ENCODE results near the gene CYFIP1. TPM values are rescaled to one million over a fixed set of nuclear protein-coding genes. Genes with fewer than 3 reads are reported as not detected.

Gene CYFIP1
- total and polyA plus RNA-seq, 10 of the 15 experiments (the other 5 are each of a cell fraction or from before 2014, with no cell fraction given), result 3.5 to 46.2 (median 28.3) TPM

DNA sequence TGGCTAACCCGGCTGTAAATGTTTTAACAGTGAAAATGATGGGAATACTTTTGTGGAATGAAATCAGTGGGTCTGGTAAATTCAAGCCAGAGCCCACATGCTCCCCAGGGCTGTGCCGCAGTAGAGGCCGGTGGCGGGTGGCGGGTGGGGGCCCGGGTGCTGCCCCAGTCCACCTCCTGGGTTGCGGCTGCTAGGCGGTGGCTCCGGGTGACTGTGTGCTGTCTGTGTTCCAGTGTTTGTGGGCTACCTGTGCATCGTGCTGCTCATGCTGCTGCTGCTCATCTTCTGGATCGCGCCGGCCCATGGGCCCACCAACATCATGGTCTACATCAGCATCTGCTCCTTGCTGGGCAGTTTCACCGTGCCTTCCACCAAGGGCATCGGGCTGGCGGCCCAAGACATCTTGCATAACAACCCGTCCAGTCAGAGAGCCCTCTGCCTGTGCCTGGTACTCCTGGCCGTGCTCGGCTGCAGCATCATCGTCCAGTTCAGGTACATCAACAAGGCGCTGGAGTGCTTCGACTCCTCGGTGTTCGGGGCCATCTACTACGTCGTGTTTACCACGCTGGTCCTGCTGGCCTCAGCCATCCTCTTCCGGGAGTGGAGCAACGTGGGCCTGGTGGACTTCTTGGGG, 156.6 kb downstream of the CYFIP1 start (continued):
- TF ChIP-seq, protein P1, sequence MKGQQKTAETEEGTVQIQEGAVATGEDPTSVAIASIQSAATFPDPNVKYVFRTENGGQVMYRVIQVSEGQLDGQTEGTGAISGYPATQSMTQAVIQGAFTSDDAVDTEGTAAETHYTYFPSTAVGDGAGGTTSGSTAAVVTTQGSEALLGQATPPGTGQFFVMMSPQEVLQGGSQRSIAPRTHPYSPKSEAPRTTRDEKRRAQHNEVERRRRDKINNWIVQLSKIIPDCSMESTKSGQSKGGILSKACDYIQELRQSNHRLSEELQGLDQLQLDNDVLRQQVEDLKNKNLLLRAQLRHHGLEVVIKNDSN (IDR thresholded peaks at IDR 0.05; ENCODE audit: borderline replicate concordance, extremely low read length, insufficient read depth, low read depth, low read length), result no peak
- TF ChIP-seq HDAC2 (IDR thresholded peaks at IDR 0.05), result no peak
- TF ChIP-seq, protein P2, sequence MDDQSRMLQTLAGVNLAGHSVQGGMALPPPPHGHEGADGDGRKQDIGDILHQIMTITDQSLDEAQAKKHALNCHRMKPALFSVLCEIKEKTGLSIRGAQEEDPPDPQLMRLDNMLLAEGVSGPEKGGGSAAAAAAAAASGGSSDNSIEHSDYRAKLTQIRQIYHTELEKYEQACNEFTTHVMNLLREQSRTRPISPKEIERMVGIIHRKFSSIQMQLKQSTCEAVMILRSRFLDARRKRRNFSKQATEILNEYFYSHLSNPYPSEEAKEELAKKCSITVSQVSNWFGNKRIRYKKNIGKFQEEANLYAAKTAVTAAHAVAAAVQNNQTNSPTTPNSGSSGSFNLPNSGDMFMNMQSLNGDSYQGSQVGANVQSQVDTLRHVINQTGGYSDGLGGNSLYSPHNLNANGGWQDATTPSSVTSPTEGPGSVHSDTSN (IDR thresholded peaks at IDR 0.05; ENCODE audit: insufficient replicate concordance, low read depth, low read length), result no peak
- TF ChIP-seq, protein P3, sequence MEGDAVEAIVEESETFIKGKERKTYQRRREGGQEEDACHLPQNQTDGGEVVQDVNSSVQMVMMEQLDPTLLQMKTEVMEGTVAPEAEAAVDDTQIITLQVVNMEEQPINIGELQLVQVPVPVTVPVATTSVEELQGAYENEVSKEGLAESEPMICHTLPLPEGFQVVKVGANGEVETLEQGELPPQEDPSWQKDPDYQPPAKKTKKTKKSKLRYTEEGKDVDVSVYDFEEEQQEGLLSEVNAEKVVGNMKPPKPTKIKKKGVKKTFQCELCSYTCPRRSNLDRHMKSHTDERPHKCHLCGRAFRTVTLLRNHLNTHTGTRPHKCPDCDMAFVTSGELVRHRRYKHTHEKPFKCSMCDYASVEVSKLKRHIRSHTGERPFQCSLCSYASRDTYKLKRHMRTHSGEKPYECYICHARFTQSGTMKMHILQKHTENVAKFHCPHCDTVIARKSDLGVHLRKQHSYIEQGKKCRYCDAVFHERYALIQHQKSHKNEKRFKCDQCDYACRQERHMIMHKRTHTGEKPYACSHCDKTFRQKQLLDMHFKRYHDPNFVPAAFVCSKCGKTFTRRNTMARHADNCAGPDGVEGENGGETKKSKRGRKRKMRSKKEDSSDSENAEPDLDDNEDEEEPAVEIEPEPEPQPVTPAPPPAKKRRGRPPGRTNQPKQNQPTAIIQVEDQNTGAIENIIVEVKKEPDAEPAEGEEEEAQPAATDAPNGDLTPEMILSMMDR (IDR thresholded peaks at IDR 0.05 in 2 of 3, conservative IDR thresholded peaks at IDR 0.05 in 1 of 3; ENCODE audit: control insufficient read depth in 2 of 3, extremely low read depth in 1 of 3, insufficient read depth in 1 of 3, low read depth in 3 of 3, low read length in 3 of 3), result no peak
- TF ChIP-seq NR2C1 (IDR thresholded peaks at IDR 0.05), result no peak
- no peak for TF ChIP-seq PML (IDR thresholded peaks at IDR 0.05; ENCODE audit: low read length)

DNA sequence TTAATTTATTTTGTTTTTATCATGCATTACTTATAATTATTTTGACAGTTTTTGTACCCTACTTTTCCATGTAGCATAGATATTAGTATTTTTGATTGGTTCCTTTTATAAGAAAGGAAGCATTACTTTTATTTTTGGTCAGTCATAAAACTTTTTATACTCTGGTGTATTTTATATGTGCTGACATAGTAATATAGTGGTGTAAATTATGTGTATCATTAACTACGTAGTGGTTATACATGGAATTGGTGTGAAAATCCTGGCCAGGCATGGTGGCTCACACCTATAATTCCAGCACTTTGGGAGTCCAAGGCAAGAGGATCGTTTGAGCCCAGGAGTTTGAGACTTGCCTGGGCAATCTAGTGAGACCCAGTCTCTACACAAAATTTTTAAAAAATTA, 160.5 kb downstream of the CYFIP1 start:
- in situ Hi-C loops (cut with MboI) (no loop called here), intact Hi-C loops (cut with micrococcal nuclease; ENCODE audit: unreplicated experiment) (no loop called here)
- H3K79me2 ChIP-seq (ENCODE audit: control insufficient read depth, insufficient read depth, low read length), result no peaks in the 10 kb centered on the region
- no peak for ATAC-seq
- no peaks in the 10 kb centered on the region for H3K4me1 ChIP-seq (ENCODE audit: control insufficient read depth, insufficient read depth, low read length)
- H3K27me3 ChIP-seq (replicated peaks in 1 of 2; ENCODE audit: control insufficient read depth in 2 of 2, insufficient read depth in 2 of 2, low read length in 1 of 2), result no peaks in the 10 kb centered on the region
- RAD21 ChIA-PET (ENCODE audit: unreplicated experiment), result interaction anchor here (1.4 kb wide), 1 partner anchor 21 kb away, joined by 4 read pairs; no protein-coding TSS in a partner anchor
- H3K4me3 ChIP-seq, result no peak overlapping the region
- POLR2A ChIA-PET, result interaction anchor here (0.5 kb wide), 1 partner anchor 86 kb away, joined by 4 read pairs; no protein-coding TSS in a partner anchor
- FAIRE-seq, result no peak
- WGBS (ENCODE audit: insufficient coverage, insufficient replicate concordance, low lambda C conversion rate, missing lambda C conversion rate), result 68% methylated on average over 2 of the region's 2 CpGs
- H3K9ac ChIP-seq (ENCODE audit: control insufficient read depth, insufficient read depth, low read length), result no peak overlapping the region
- H3K27ac ChIP-seq (ENCODE audit: control insufficient read depth, insufficient read depth), result no peak overlapping the region
- no peaks in the 10 kb centered on the region for H4K20me1 ChIP-seq (ENCODE audit: control insufficient read depth, insufficient read depth)
- peaks cover 16 to 19% of the 10 kb centered on the region in 2 experiments for H3K36me3 ChIP-seq (ENCODE audit: control insufficient read depth in 2 of 2, insufficient read depth in 2 of 2, low read length in 1 of 2)
- SMC1A ChIA-PET (ENCODE audit: uncharacterized antibody, unreplicated experiment), result no interaction called here
- no TSS peak for BruUV-seq (replicated peaks)
- H3K4me2 ChIP-seq (ENCODE audit: control insufficient read depth, insufficient read depth), result no peak overlapping the region
- no peaks in the 10 kb centered on the region for H3K9me3 ChIP-seq (replicated peaks; ENCODE audit: control insufficient read depth, insufficient read depth, low read length)
- no peak for TF ChIP-seq CREB1 (IDR thresholded peaks at IDR 0.05; ENCODE audit: low read depth)
- no peak for TF ChIP-seq NR2C1 (IDR thresholded peaks at IDR 0.05)
- TF ChIP-seq, protein P4, sequence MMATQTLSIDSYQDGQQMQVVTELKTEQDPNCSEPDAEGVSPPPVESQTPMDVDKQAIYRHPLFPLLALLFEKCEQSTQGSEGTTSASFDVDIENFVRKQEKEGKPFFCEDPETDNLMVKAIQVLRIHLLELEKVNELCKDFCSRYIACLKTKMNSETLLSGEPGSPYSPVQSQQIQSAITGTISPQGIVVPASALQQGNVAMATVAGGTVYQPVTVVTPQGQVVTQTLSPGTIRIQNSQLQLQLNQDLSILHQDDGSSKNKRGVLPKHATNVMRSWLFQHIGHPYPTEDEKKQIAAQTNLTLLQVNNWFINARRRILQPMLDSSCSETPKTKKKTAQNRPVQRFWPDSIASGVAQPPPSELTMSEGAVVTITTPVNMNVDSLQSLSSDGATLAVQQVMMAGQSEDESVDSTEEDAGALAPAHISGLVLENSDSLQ (IDR thresholded peaks at IDR 0.05), result no peak
- no peak for TF ChIP-seq EED (IDR thresholded peaks at IDR 0.05; ENCODE audit: low read depth)
- TF ChIP-seq CREM (IDR thresholded peaks at IDR 0.05; ENCODE audit: low read depth), result no peak
- TF ChIP-seq ETV6 (conservative IDR thresholded peaks at IDR 0.05 in 1 of 2, IDR thresholded peaks at IDR 0.05 in 1 of 2; ENCODE audit: borderline replicate concordance in 1 of 2, low read depth in 1 of 2), result no peak
- no peak for TF ChIP-seq MXI1 (IDR thresholded peaks at IDR 0.05; ENCODE audit: low read depth, low read length)
- no peak for TF ChIP-seq YBX1 (IDR thresholded peaks at IDR 0.05)
- TF ChIP-seq HDAC6 (IDR thresholded peaks at IDR 0.05; ENCODE audit: unreplicated experiment), result no peak
- TF ChIP-seq BHLHE40 (IDR thresholded peaks at IDR 0.05; ENCODE audit: borderline replicate concordance in 1 of 2, low read depth in 2 of 2, low read length in 1 of 2), result no peak
- TF ChIP-seq, protein P1 (IDR thresholded peaks at IDR 0.05; ENCODE audit: borderline replicate concordance, extremely low read length, insufficient read depth, low read depth, low read length), result no peak
- CTCF ChIA-PET, result interaction anchor here (1.1 kb wide), 1 partner anchor 8 kb away, joined by 4 read pairs; no protein-coding TSS in a partner anchor
- H2AFZ ChIP-seq (ENCODE audit: control insufficient read depth, low read depth, low read length), result no peak overlapping the region
- DNase-seq (ENCODE audit: low read depth, low spot score), result no peak

All from GM12878 (cell line).